ENCODE measurements around the gene CAP2.
A peak's percentile ranks its signal among the peaks of the same experiment; 100 is the strongest.

CAP2 gene

DNA sequence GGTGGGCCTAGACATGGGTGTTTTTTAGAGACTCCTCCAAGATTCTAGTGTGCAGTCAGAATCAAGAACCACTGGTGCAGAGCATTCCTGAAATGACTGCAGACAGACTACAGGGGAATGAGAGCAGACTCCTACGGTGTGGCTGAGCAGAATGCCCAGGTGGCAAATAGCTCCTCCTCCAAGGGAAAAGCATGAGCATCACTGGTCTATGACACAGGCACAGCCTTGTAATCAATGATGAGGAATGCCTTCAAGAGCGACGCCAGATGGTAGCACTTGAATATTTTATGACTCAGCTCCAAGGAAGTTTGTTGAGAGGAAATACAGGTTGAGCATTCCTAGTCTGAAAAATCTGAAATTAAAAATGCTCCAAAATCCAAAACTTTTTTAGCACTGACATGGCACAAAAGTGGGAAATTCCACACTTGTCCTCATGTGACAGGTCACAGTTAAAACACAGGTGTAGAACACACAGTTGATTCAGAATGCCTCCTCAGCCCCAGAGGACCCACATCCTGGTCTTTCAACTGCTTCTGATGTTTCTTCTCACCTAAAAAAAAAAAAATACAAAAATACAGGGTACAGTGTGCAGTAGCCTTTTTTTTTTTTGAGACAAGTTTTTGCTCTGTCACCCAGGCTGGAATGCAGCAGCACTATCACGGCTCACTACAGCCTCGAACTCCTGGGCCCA is 196.2 kb downstream of the CAP2 start:
- DNase-seq = no peak

- DNase-seq = peak; percentile 88
Measured at GRCh38 chr6:17591287-17591686, 197.9 kb downstream of the CAP2 start.

GRCh38 chr6:17593246-17593645 is 199.9 kb downstream of the CAP2 start:
- DNase-seq = no peak

DNA sequence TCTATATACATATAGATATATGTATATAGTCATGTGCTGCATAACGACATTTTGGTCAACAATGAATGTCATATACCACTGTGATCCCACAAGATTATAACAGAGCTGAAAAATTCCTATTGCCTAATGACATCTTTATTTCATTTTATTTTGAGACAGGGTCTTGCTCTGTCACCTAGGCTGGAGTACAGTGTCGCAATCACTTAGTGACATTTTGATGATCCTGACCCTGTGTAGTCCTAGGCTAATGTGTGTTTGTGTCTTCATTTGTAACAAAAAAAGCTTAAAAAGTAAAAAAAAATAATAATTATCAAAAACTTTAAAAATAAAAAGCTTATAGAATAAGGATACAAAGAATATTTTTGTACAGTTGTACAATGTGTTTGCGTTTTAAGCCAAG is 202.7 kb downstream of the CAP2 start:
- DNase-seq = no peak

DNA sequence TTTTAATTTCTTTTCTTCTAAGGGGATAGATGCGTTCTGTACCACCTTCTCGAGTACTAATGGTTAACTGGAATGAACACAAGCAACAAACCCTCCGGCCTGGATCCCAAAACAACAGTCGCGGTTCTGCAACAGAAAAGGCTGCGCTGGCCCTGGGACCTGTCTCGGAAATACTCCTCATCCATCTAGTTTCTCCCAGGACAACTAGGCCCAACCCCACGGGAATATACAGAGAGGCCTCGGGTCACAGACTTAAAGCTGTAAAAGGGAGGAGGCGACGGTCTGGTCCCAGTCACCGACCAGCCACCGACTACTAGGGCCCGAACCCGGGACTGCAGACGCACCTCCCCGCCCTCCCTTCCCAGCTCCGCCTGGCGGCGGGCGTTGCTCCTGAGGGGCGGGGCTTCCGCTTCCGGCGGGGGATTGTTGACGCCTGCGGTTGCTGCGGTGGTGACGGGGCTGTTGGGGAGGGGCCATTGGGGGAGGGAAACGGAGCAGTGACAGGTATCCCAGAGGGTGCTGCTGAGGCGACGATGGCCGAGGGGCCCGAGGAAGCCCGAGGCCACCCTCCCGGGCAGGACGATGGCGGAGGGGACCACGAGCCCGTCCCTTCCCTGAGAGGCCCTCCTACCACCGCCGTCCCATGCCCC is 206.6 kb downstream of the CAP2 start, which contains the start of gene FAM8A1:
TSS of gene FAM8A1 (plus strand) at position 426 of the 650 bp plus-strand sequence. CDS start at position 534, 108 bp downstream.
- DNase-seq = peak; percentile 93

GRCh38 chr6:17600527-17601385 is 207.4 kb downstream of the CAP2 start:
- peak; percentile 54 for DNase-seq

DNA sequence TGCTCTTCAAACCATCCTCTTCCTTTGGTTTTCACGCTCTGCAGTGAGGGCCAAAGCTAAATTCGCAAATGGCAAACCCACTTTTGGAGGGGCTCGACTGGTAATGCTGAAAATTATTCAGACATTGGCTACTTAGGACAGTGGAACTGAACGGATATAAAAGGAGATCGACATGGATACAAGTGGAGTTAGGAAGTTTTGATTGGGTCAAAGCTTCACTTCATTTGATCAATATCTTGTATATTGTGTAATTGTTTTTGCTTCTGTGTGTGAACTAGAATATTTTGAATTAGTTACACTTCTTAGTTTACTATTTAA is 207.9 kb downstream of the CAP2 start:
- no peak for DNase-seq

- DNase-seq = no peak
Measured at GRCh38 chr6:17602888-17603287, 209.5 kb downstream of the CAP2 start.

DNA sequence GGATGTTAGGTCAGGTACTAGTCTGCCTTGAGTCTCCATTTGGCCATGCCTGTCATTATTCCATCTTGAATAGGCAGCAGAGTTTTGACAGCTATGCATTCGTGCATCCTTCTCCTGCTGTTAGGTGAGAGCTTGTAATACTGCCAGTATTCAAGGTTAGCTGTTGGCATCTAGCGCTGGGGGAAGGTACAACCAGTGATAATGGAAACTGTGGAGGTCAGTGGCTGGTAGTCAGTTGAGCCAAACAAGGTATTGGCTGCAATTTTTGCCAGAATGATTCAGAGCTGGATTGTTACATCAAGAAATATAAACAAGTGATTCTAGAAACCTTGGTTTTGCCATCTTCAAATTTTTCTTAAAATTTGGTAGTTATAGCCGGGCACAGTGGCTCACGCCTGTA is 213.2 kb downstream of the CAP2 start:
- DNase-seq = no peak

Data from suppressor macrophage treated with lipopolysaccharide for 4 hours (primary cell).